Activated naive CD4-positive, alpha-beta T cell treated with anti-CD3 and anti-CD28 coated beads for 36 hours (primary cell): ENCODE measurements around the gene TMEM266. TPM values are rescaled to one million over a fixed set of nuclear protein-coding genes. Genes with fewer than 3 reads are reported as not detected.
A peak's percentile ranks its signal among the peaks of the same experiment; 100 is the strongest.

Experiments used
- CTCF ChIA-PET: fragments of 350-600 bp; sonication (Branson Sonifier 250); formaldehyde crosslinking; loops from one replicate; lab custom pipeline; 2021; ENCODE audit warnings: antibody characterized with exemption; lab: Charles Lee
- DNase-seq: peaks from one replicate; pipeline ENCODE4 v3.0.0-alpha.2; 2020
- H3K27ac Mint-ChIP-seq: one replicate; pipeline ENCODE4 v1.8.0; 2021; ENCODE audit warnings: mild to moderate bottlenecking, mixed read lengths
- H3K27me3 Mint-ChIP-seq: one replicate; pipeline ENCODE4 v1.8.0; 2021; ENCODE audit warnings: low read depth, mixed read lengths
- H3K36me3 Mint-ChIP-seq: one replicate; pipeline ENCODE4 v1.8.0; 2021; ENCODE audit warnings: low read depth, mixed read lengths
- H3K4me1 Mint-ChIP-seq: one replicate; pipeline ENCODE4 v1.8.0; 2021; ENCODE audit warnings: low read depth, mixed read lengths
- H3K4me3 Mint-ChIP-seq: one replicate; pipeline ENCODE4 v1.8.0; 2021; ENCODE audit warnings: mild to moderate bottlenecking, moderate library complexity, mixed read lengths
- H3K9me3 Mint-ChIP-seq: one replicate; pipeline ENCODE4 v1.8.0; 2021; ENCODE audit warnings: mixed read lengths
- intact Hi-C: fragments of 100-400 bp; cut with micrococcal nuclease; formaldehyde crosslinking; loops from one replicate; pipeline ENCODE4 v1.15.1; 2023
- total RNA-seq, 2 experiments: library from RNA; stranded (reverse); gene quantifications; one replicate each; pipeline ENCODE4 v1.2.3, GENCODE V29; 2021

TMEM266 gene
- total RNA-seq, 2 experiments from 2014 or later, result not detected

DNA sequence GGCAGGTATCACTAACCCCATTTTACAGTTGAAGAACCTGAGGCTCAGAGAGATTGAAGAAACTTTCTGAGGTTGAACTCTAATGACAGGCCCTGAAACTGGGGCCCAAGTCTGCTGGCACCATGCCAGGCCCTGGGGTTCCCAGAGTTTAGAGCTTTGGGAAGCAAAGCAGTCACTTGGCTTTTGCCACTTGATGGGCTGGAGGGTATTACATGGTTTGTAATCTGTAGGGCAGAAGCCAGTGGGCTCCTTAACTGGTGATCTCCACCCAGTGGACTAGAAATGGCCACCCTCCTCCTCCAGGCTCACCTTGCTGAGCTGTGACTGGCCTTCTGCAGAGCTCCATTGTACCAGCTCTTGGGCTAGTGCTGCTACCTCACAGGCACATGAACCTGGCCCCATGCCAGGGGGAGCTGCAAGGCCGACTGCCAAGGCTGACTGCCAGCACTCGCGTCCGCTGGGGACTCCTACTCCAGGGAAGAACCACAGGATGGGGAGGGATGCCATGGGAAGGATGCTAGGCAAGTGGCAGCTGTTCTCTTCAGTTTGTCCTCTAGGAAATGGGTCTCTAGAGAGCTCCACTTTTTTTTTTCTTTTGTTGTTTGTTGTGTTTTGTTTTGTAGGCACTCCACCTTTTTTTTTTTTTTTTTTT lies 146.7 kb downstream of the TMEM266 start:
- H3K27ac Mint-ChIP-seq, result no peak overlapping the region
- no peak for DNase-seq
- peaks cover 4% of the 10 kb centered on the region for H3K4me1 Mint-ChIP-seq
- CTCF ChIA-PET, result no interaction called here
- H3K27me3 Mint-ChIP-seq, result no peaks in the 10 kb centered on the region
- no peaks in the 10 kb centered on the region for H3K9me3 Mint-ChIP-seq
- intact Hi-C loops, result no loop called here
- H3K36me3 Mint-ChIP-seq, result peaks cover 5% of the 10 kb centered on the region
- H3K4me3 Mint-ChIP-seq, result no peak overlapping the region

DNA sequence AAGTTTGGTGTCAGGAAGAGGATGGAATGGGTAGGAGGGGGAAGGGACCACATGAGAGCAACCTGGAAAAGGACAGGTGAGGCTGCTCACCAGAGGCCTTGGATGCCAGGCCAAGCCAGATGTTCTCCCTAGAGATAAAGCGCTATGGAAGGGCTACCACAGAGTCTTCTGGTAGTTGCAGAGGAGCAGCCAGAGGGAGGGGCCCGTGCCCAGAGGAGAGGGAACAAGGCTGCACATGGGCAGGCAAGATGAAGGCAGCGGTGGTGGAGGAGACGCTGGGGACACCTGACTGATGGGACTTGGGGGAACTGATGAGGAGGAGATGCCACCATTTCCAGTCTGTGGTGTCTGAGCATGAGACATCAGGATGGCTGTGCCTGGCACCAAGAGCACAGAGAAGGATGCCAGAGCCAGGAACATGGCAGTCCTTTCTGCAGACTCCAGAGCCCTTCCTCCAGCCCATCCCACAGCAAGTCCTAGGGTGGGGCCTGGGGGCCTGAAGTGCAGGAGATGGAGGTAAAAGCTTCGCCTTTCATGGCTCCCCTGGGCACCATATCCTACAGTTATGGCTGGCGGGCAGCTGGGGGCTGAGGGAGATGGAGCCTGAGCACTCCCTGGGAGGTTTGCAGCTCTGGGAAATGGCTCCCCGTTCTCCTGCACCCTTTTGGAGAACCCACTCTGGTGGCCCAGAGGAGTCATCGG lies 148.4 kb downstream of the TMEM266 start:
- no peak overlapping the region for H3K27ac Mint-ChIP-seq
- H3K36me3 Mint-ChIP-seq, result peaks cover 9% of the 10 kb centered on the region
- H3K4me3 Mint-ChIP-seq, result no peak overlapping the region
- H3K27me3 Mint-ChIP-seq, result no peaks in the 10 kb centered on the region
- CTCF ChIA-PET, result interaction anchor here (0.6 kb wide), 1 partner anchor 1109 kb away, joined by 3 read pairs; no protein-coding TSS in a partner anchor
- no peak for DNase-seq
- peaks cover 4% of the 10 kb centered on the region for H3K4me1 Mint-ChIP-seq
- intact Hi-C loops, result no loop called here
- H3K9me3 Mint-ChIP-seq, result no peaks in the 10 kb centered on the region

DNA sequence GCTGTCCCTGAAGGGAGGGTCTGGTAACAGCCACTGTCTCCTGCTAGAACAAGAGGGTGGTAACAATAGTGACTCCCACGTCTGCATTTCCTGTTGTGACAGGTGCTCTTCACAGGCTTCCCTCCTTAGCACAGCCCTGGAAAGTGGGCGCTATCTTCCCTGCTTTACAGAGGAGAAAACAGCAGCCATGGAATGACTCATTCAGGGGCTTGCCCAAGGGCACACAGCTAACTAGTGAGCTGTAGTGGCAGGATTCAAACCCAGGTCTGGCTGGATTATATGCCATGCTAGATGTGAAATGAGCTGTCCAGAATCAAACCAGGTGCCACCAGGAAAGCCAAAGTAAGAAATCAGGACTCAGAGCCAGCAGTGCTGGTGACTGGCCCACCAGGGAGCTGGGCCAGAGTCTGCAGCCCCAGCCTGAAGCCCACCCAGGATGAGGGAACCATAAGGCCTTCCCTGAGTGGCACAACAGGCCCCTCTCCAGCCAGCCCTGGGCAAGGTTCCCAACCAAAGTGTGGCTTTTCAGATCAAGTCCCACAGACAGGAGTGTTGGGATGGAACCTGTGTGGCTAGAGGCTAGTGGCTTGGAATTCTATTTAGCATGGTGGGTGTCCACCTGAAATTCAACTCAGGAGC lies 149.1 kb downstream of the TMEM266 start:
- no peaks in the 10 kb centered on the region for H3K27me3 Mint-ChIP-seq
- H3K4me1 Mint-ChIP-seq, result peaks cover 4% of the 10 kb centered on the region
- H3K27ac Mint-ChIP-seq, result no peak overlapping the region
- peaks cover 13% of the 10 kb centered on the region for H3K36me3 Mint-ChIP-seq
- intact Hi-C loops, result no loop called here
- no peak overlapping the region for H3K4me3 Mint-ChIP-seq
- CTCF ChIA-PET, result interaction anchor here (0.6 kb wide), 1 partner anchor 1108 kb away, joined by 3 read pairs; no protein-coding TSS in a partner anchor
- H3K9me3 Mint-ChIP-seq, result no peaks in the 10 kb centered on the region
- DNase-seq, result peak; percentile 33

DNA sequence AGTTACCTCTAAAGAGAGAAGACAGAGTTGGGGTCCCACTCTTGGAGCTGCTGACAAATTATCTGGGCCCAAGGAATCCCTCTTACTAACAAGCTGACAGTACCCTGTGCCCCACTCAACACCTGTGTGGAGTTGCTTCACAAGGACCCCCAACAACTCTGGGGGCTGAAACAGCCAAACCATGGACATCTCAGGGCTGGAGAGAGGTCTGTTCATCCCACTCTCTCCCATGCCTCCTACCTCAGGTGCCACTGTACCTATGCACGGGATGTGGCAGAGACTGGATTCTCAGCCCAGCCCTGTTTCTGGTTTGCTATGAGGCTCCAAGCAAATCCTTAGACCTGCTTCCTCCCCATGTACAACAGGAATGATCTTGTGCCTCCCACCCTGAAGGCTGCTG lies 149.7 kb downstream of the TMEM266 start:
- CTCF ChIA-PET, result no interaction called here
- intact Hi-C loops, result no loop called here
- Mint-ChIP-seq H3K36me3 (peaks cover 13% of the 10 kb centered on the region), H3K27me3 (no peaks in the 10 kb centered on the region), H3K4me1 (peaks cover 4% of the 10 kb centered on the region), H3K4me3 (no peak overlapping the region), H3K27ac (no peak overlapping the region), H3K9me3 (no peaks in the 10 kb centered on the region)
- no peak for DNase-seq

DNA sequence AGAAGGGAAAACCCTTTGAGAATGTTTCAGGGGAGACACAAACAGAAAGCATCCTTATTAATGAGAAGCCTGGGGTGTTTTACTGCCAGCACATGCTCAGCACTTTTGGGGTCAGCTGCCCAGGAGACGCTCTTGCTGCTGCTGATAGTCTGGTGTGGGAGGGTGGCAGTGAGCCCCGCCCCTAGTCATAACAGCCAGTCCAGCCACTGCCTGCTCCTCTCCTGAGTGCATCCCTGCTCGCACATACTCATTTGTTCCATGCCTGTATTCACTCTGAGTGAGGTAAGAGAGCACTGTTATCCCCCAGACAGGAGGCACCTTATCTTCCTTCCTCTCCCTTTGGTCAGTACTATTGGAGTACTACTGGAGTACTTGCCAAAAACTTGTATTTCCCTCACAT lies 150.2 kb downstream of the TMEM266 start:
- no peak overlapping the region for H3K27ac Mint-ChIP-seq
- CTCF ChIA-PET, result no interaction called here
- intact Hi-C loops, result no loop called here

DNA sequence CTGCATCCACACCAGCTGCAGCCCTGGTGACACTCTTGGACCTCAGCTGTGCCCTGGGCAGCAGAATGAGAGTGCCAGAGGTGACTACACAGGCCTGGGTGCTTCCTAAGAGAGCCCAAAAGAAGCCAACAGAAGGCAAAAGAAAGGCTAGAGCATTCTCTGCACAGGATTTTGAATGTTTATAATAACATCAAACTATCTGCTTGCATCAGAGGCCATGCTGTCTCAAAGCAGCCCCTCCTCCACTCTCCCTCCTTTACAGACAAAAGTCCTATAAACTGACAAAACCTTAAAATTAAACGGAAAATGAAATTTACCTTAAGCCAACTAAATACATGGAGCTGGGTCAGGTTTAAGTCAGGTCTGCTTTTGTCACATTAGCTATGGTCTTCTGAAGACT lies 155.8 kb downstream of the TMEM266 start:
- Mint-ChIP-seq H3K27ac (peak overlapping the region; percentile 27), H3K4me3 (no peak overlapping the region), H3K27me3 (no peaks in the 10 kb centered on the region), H3K4me1 (no peaks in the 10 kb centered on the region), H3K36me3 (peaks cover 26% of the 10 kb centered on the region), H3K9me3 (no peaks in the 10 kb centered on the region)
- CTCF ChIA-PET, result no interaction called here
- no peak for DNase-seq
- intact Hi-C loops, result no loop called here

More for the DNA sequence above, 150.2 kb downstream of the TMEM266 start:
- DNase-seq, result no peak
- Mint-ChIP-seq H3K4me3 (no peak overlapping the region), H3K9me3 (no peaks in the 10 kb centered on the region), H3K27me3 (no peaks in the 10 kb centered on the region), H3K36me3 (peaks cover 13% of the 10 kb centered on the region), H3K4me1 (peaks cover 4% of the 10 kb centered on the region)

DNA sequence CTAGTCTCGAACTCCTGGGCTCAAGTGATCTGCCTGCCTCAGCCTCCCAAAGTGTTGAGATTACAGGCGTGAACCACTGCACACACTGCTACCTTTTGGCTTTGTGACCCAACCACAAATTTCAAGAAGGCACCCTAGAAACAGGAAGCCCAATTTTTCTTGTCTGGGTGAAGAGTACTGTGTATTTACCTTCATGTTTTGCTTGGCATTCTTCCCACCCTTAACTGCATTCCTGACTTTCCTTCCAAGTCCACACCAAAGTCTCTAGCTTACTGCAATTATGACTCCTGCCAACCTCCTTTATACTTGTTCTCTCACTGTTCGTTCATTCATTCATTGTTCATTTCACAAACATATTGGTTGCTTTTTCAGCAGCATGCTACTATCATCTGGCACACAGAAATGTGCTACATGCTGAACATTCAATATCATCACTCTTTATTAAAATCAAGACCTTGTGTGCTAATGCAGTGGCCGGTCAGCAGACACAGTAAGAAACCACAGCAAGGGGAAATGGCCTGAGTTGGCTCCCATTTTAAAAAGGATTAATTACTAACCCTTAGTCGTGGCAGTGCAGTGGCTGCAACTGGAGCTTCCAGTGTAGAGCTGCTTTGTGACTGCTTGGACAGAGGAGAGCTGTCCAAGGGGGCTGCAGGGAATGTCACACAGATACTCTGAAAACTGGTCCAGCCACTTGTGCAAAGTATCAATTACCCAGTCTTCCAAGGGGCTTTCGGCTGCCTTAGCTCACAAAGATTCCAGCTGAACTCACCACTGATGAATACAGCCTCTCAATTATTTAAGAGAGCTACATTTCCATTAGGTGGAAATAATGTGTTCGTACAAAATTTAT lies 157.5 kb downstream of the TMEM266 start:
- Mint-ChIP-seq H3K4me1 (peaks cover 2% of the 10 kb centered on the region), H3K27me3 (no peaks in the 10 kb centered on the region), H3K36me3 (peaks cover 29% of the 10 kb centered on the region), H3K4me3 (no peak overlapping the region), H3K9me3 (no peaks in the 10 kb centered on the region), H3K27ac (no peak overlapping the region)
- DNase-seq, result no peak
- intact Hi-C loops, result no loop called here
- CTCF ChIA-PET, result no interaction called here

DNA sequence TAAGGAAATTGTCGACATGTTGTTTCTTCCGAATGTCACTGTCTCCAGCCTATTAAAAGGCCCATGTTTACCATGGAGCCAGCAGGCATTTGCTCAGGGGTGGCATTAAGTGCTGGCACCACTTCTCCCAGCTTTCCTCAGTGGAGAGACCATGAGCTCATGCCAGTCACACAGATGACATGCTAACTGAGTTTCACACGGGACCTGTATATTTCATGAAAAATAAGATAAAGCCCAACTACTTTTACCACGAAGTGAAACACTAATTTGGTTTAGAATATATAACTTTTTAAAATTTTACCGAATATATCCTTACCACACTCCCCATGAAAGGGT lies 158.1 kb downstream of the TMEM266 start:
- CTCF ChIA-PET, result no interaction called here
- H3K4me1 Mint-ChIP-seq, result peaks cover 2% of the 10 kb centered on the region
- intact Hi-C loops, result no loop called here
- no peaks in the 10 kb centered on the region for H3K9me3 Mint-ChIP-seq
- no peaks in the 10 kb centered on the region for H3K27me3 Mint-ChIP-seq
- H3K36me3 Mint-ChIP-seq, result peaks cover 27% of the 10 kb centered on the region
- H3K4me3 Mint-ChIP-seq, result no peak overlapping the region
- DNase-seq, result no peak
- H3K27ac Mint-ChIP-seq, result no peak overlapping the region

DNA sequence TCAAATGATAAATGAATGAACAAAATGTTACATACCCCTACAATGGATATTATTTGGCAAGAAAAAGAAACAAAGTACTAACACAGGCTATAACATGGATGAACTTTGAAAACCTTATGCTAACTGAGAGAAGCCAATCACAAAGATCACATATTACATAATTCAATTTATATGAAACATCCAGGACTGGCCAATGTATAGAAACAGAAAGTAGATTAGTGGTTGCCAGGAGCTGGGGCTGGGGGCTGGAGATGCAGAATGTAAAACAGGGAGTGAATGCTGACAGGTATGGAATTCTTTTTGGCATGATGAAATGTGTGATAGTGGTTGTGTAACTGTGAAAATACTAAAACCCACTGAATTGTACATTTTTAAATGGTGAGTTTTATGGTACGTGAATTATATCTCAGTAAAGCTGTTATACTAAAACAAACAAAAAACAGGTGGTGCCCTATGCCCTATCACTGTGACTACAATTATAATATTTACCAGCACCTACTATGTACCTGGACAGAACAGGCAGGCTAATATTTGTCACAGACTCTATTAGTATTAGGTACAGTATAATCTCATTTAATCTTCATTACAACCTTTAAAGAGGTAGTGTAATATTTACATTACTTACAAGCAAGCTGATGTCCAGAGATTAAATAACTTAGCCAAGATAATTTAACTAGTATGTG lies 161.4 kb downstream of the TMEM266 start:
- Mint-ChIP-seq H3K4me3 (no peak overlapping the region), H3K27me3 (no peaks in the 10 kb centered on the region), H3K4me1 (peaks cover 2% of the 10 kb centered on the region), H3K36me3 (peaks cover 32% of the 10 kb centered on the region), H3K27ac (no peak overlapping the region), H3K9me3 (no peaks in the 10 kb centered on the region)
- CTCF ChIA-PET, result no interaction called here
- intact Hi-C loops, result no loop called here
- no peak for DNase-seq

DNA sequence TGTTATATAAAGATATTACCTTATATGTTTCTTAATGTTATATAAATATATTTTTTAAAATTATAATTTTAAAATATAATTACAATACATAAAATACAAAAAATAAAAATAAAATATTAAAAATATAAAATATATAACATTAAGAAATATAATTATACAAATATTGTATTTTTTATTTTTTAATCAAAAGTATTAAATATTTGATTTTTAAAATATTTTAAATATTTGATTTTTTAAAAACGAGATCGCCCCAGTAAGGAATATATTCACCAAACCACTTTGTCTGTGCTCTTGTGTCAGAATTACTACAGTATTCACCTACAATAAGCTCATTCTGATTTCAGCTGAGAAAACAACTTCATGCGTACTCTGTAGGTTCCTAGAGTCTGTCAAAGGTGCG lies 162.4 kb downstream of the TMEM266 start:
- no peaks in the 10 kb centered on the region for H3K9me3 Mint-ChIP-seq
- H3K4me1 Mint-ChIP-seq, result peaks cover 2% of the 10 kb centered on the region
- H3K27me3 Mint-ChIP-seq, result no peaks in the 10 kb centered on the region
- no peak overlapping the region for H3K27ac Mint-ChIP-seq
- intact Hi-C loops, result no loop called here
- no peak for DNase-seq
- CTCF ChIA-PET, result no interaction called here
- H3K4me3 Mint-ChIP-seq, result no peak overlapping the region
- H3K36me3 Mint-ChIP-seq, result peaks cover 29% of the 10 kb centered on the region

DNA sequence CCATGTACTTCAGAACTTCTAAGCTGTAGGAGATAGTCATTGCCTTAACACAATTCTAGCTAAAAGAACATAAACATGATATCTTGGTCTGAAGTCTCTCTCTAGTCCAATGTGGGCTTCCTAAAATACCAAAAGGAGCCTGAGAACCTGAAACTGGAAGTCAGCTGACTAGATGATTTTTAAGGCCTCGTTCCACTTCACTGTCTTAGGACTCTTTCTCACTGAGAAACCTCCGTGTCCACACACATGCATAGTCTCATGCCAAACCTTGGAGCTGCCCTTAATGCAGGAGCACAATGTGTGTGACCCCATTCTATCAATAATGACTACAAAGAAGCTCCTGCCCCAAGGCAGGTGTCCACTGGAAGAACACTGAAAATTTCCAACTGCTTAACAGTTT lies 163.7 kb downstream of the TMEM266 start:
- CTCF ChIA-PET, result no interaction called here
- peaks cover 27% of the 10 kb centered on the region for H3K36me3 Mint-ChIP-seq

DNA sequence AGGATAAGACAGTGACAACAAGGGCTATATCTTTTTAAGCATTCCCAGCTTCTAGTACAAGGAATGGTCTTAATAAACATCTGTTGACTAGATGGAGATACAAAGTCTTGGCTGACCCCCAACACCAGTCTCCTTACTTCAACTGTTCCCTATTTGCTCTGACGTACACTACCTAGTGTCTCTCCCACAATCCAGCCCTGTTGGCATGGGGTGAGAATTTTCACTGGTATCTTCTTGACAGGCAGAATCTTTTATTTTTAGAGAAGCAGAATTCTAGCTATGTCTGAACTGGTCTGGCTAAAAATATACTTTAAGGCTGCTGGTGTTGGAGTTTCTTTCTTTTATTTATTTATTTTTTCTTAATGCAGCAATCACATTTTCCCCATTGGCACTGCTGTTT lies 169.5 kb downstream of the TMEM266 start:
- intact Hi-C loops, result no loop called here
- Mint-ChIP-seq H3K27me3 (no peaks in the 10 kb centered on the region), H3K9me3 (no peaks in the 10 kb centered on the region), H3K4me3 (no peak overlapping the region), H3K4me1 (no peaks in the 10 kb centered on the region), H3K27ac (no peak overlapping the region), H3K36me3 (peaks cover 14% of the 10 kb centered on the region)
- DNase-seq, result no peak
- CTCF ChIA-PET, result no interaction called here

More for the DNA sequence above, 163.7 kb downstream of the TMEM266 start:
- Mint-ChIP-seq H3K27me3 (no peaks in the 10 kb centered on the region), H3K4me1 (peaks cover 2% of the 10 kb centered on the region), H3K4me3 (no peak overlapping the region), H3K9me3 (no peaks in the 10 kb centered on the region), H3K27ac (no peak overlapping the region)
- intact Hi-C loops, result no loop called here
- DNase-seq, result no peak
